Measurements from ENCODE around the gene PRDM16. TPM values are rescaled to one million over a fixed set of nuclear protein-coding genes. Genes with fewer than 3 reads are reported as not detected.

PRDM16 gene
- total RNA-seq, 1 experiment from 2014 or later, result 0.17 TPM

GRCh38 chr1:3452866-3453175, 383.8 kb downstream of the PRDM16 start:
- H3K4ac ChIP-seq (ENCODE audit: low read depth, low read length), result no peak overlapping the region
- no peak overlapping the region for H3K56ac ChIP-seq (ENCODE audit: insufficient read length, low read depth, low read length)
- no peak overlapping the region for H4K8ac ChIP-seq (replicated peaks; ENCODE audit: insufficient read length, low read depth, low read length)
- H3K23ac ChIP-seq (ENCODE audit: insufficient read length, low read depth, low read length), result no peak overlapping the region
- H2BK15ac ChIP-seq (ENCODE audit: low read depth, low read length), result no peak overlapping the region
- Mint-ChIP-seq H3K4me1 (peaks cover 9 to 17% of the 10 kb centered on the region in 2 experiments; a peak in 3 of 4 replicates), H3K4me3 (no peak overlapping the region; a peak in 1 of 5 replicates), H3K27ac (no peak overlapping the region), H3K9me3 (peaks cover 0 to 4% of the 10 kb centered on the region in 2 experiments; a peak in 2 of 5 replicates), H3K27me3 (ENCODE audit: low read depth) (peaks cover 13% of the 10 kb centered on the region), H3K36me3 (ENCODE audit: insufficient read depth in 1 of 3, low read depth in 3 of 3) (peaks cover 0 to 5% (median 4%) of the 10 kb centered on the region in 3 experiments; a peak in 2 of 7 replicates)
- no peak overlapping the region for H2BK20ac ChIP-seq (ENCODE audit: low read depth, low read length, poor library complexity, severe bottlenecking)
- H3K9me3 ChIP-seq (ENCODE audit: control insufficient read depth, low read depth, low read length), result no peaks in the 10 kb centered on the region
- no peaks in the 10 kb centered on the region for H4K20me1 ChIP-seq (ENCODE audit: control insufficient read depth, insufficient read depth, insufficient read length)
- H2AFZ ChIP-seq (ENCODE audit: low read length), result no peak overlapping the region
- no peak overlapping the region for H3K14ac ChIP-seq (ENCODE audit: insufficient read depth, low read length)
- H3K23me2 ChIP-seq (ENCODE audit: insufficient read length, low read depth, low read length, poor library complexity, severe bottlenecking), result peaks cover 3% of the 10 kb centered on the region
- H3K79me2 ChIP-seq (ENCODE audit: insufficient read depth, low read length), result no peaks in the 10 kb centered on the region; the same call in 1 of the 2 replicates
- no CpG with 5 or more reads among the region's 5 CpGs for WGBS (ENCODE audit: extremely low coverage, insufficient read length, low lambda C conversion rate)
- H2BK5ac ChIP-seq (ENCODE audit: insufficient read length, low read length), result no peak overlapping the region
- H3K27ac ChIP-seq (ENCODE audit: insufficient read length, low read depth, low read length), result no peak overlapping the region
- no peak overlapping the region for H3K4me2 ChIP-seq (ENCODE audit: insufficient read depth, insufficient read length, low read length)
- no peak overlapping the region for H4K91ac ChIP-seq (ENCODE audit: insufficient read length, low read depth, low read length)
- H3K27me3 ChIP-seq (ENCODE audit: insufficient read depth, low read length), result no peaks in the 10 kb centered on the region
- no peak overlapping the region for H3K18ac ChIP-seq (ENCODE audit: insufficient read length, low read depth, low read length)
- no peak overlapping the region for H4K5ac ChIP-seq (ENCODE audit: insufficient read length, low read depth, low read length)
- DNase-seq, result no peak
- no peak overlapping the region for H2BK120ac ChIP-seq (ENCODE audit: low read depth, low read length, poor library complexity, severe bottlenecking)
- H2BK12ac ChIP-seq (ENCODE audit: insufficient read length, low read depth, low read length), result no peak overlapping the region
- H3K79me1 ChIP-seq (ENCODE audit: insufficient read depth, low read depth, low read length, poor library complexity, severe bottlenecking), result peaks cover 7% of the 10 kb centered on the region
- no peak overlapping the region for H3K9ac ChIP-seq (ENCODE audit: extremely low read depth, insufficient read length, low read length)
- H2AK5ac ChIP-seq (ENCODE audit: insufficient read length, low read length), result no peak overlapping the region
- H3T11ph ChIP-seq (ENCODE audit: low read length), result no peak overlapping the region
- no peak for TF ChIP-seq CTCF (conservative IDR thresholded peaks at IDR 0.05)
- no peaks in the 10 kb centered on the region for H3K4me1 ChIP-seq (ENCODE audit: insufficient read depth, low read length)

All from H9 (cell line).